Karpas-422 (cell line): Measurements from ENCODE around the gene C1GALT1. TPM values are rescaled to one million over a fixed set of nuclear protein-coding genes. Genes with fewer than 3 reads are reported as not detected.

Source experiments
- DNase-seq: peaks from one replicate; pipeline ENCODE4 v3.0.0-alpha.2; 2015
- H2AFZ ChIP-seq: fragments of 200-600 bp; sonication (generic); 2 replicates; pipeline ENCODE4 v1.6.1; 2014; ENCODE audit warnings: antibody characterized with exemption, low read length, mixed read lengths
- H3K27ac ChIP-seq: fragments of 200-600 bp; sonication (generic); 2 replicates; pipeline ENCODE4 v1.5.1; 2014; ENCODE audit warnings: mild to moderate bottlenecking, low read length, moderate library complexity
- H3K27me3 ChIP-seq: fragments of 200-600 bp; sonication (generic); 2 replicates; pipeline ENCODE4 v1.6.1; 2014; ENCODE audit warnings: low read length, mixed read lengths
- H3K36me3 ChIP-seq: fragments of 200-600 bp; sonication (generic); 2 replicates; pipeline ENCODE4 v1.6.1; 2014; ENCODE audit warnings: low read length, mixed read lengths; ENCODE audit not compliant: insufficient read depth
- H3K4me1 ChIP-seq: fragments of 200-600 bp; sonication (generic); 2 replicates; pipeline ENCODE4 v1.6.1; 2014; ENCODE audit warnings: mild to moderate bottlenecking, low read length, mixed read lengths
- H3K4me2 ChIP-seq: fragments of 200-600 bp; sonication (generic); 2 replicates; pipeline ENCODE4 v1.6.1; 2014; ENCODE audit warnings: low read length, low read depth, mild to moderate bottlenecking; ENCODE audit not compliant: poor library complexity, severe bottlenecking
- H3K4me3 ChIP-seq: fragments of 200-600 bp; sonication (generic); 2 replicates; pipeline ENCODE4 v1.5.1; 2014; ENCODE audit warnings: mild to moderate bottlenecking, antibody characterized with exemption, low read length, mixed read lengths
- H3K79me2 ChIP-seq: fragments of 200-600 bp; sonication (generic); 2 replicates; pipeline ENCODE4 v1.6.1; 2014; ENCODE audit warnings: mild to moderate bottlenecking, low read length, mixed read lengths
- H3K9ac ChIP-seq: fragments of 200-600 bp; sonication (generic); 2 replicates; pipeline ENCODE4 v1.6.0; 2014; ENCODE audit warnings: low read length
- H3K9me2 ChIP-seq: fragments of 200-600 bp; sonication (generic), shearing (Covaris generic); replicated peaks from 2 replicates; pipeline ENCODE4 v1.6.0; 2014; ENCODE audit warnings: mild to moderate bottlenecking, low read length, moderate library complexity; ENCODE audit not compliant: insufficient read depth
- H3K9me3 ChIP-seq: fragments of 300-700, 200-600 bp; sonication (generic); 2 replicates; pipeline ENCODE4 v1.6.1; 2014; ENCODE audit warnings: low read length, mixed read lengths
- H4K20me1 ChIP-seq: fragments of 200-600 bp; sonication (generic); 2 replicates; pipeline ENCODE4 v1.6.1; 2014; ENCODE audit warnings: mild to moderate bottlenecking, antibody characterized with exemption, low read length, low read depth; ENCODE audit not compliant: insufficient read depth
- total RNA-seq: library from RNA; depleted of rRNA; stranded (reverse); fragments of >200 nt; shearing (Covaris generic); gene quantifications from 2 replicates; pipeline ENCODE4 v1.2.3, GENCODE V29; 2014; ENCODE audit warnings: low replicate concordance

Gene C1GALT1
- total RNA-seq, 1 experiment from 2014 or later, result 36.7 TPM

GRCh38 chr7:7266257-7266881 is 84.0 kb downstream of the C1GALT1 start:
- Histone ChIP-seq H3K9me2 (no peaks in the 10 kb centered on the region), H3K79me2 (no peaks in the 10 kb centered on the region), H3K4me2 (no peak overlapping the region), H3K27me3 (no peaks in the 10 kb centered on the region), H2AFZ (no peak overlapping the region), H3K36me3 (no peaks in the 10 kb centered on the region), H3K9ac (no peak overlapping the region), H3K27ac (no peak overlapping the region), H3K4me1 (peaks cover 9% of the 10 kb centered on the region), H4K20me1 (no peaks in the 10 kb centered on the region), H3K9me3 (no peaks in the 10 kb centered on the region), H3K4me3 (no peak overlapping the region)
- no peak for DNase-seq

DNA sequence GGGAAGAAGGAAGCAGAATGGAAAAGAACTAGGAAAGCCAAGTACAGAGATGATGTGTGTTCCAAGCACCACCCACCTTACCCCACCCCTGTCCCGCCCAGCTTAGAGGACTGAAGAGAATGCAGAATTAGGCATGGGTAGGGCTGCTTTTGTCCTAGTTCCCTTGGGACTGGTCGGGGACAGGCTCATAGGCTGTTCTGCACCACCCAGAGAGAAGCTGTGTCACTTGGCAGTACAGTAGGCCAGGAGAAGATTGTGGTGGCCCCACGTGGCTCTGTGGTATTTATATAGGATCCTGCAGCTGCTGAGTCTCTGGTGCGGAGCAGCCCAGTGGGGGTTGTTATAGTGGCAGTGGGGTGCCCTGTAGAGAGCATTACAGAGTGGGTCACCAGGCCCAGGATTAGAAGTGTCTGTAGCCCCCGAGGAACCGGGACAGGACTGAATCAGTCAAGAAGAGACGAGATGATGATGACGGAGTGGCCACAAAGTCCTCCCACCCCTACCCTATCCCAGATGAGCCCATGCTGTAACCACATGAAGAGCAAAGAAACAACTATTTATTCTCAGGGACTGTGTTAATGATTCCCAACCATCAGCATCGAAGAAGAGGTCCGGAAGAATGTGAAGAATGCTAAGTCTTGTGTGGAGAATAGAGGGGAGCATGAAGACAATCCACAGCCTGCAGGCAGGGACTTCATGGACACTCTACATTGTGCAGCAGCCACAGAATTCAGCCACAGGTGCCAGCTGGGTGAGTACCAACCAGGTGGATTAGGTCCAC is 88.9 kb downstream of the C1GALT1 start:
- Histone ChIP-seq H3K9me2 (no peaks in the 10 kb centered on the region), H3K4me1 (peaks cover 10% of the 10 kb centered on the region), H3K4me3 (no peak overlapping the region), H3K9me3 (no peaks in the 10 kb centered on the region), H2AFZ (no peak overlapping the region), H3K27me3 (no peaks in the 10 kb centered on the region), H3K4me2 (peak overlapping the region; percentile 30), H3K27ac (no peak overlapping the region), H3K9ac (no peak overlapping the region), H3K79me2 (no peaks in the 10 kb centered on the region), H4K20me1 (no peaks in the 10 kb centered on the region), H3K36me3 (no peaks in the 10 kb centered on the region)
- no peak for DNase-seq

GRCh38 chr7:7272294-7272693 is 90.0 kb downstream of the C1GALT1 start:
- H3K27ac ChIP-seq, result no peak overlapping the region
- no peak overlapping the region for H2AFZ ChIP-seq
- H3K36me3 ChIP-seq, result no peaks in the 10 kb centered on the region
- H3K4me2 ChIP-seq, result no peak overlapping the region
- no peaks in the 10 kb centered on the region for H3K27me3 ChIP-seq
- no peak overlapping the region for H3K4me3 ChIP-seq
- H3K9me3 ChIP-seq, result no peaks in the 10 kb centered on the region
- DNase-seq, result no peak
- no peak overlapping the region for H3K9ac ChIP-seq
- H4K20me1 ChIP-seq, result no peaks in the 10 kb centered on the region
- H3K79me2 ChIP-seq, result no peaks in the 10 kb centered on the region
- no peaks in the 10 kb centered on the region for H3K9me2 ChIP-seq
- peaks cover 10% of the 10 kb centered on the region for H3K4me1 ChIP-seq

DNA sequence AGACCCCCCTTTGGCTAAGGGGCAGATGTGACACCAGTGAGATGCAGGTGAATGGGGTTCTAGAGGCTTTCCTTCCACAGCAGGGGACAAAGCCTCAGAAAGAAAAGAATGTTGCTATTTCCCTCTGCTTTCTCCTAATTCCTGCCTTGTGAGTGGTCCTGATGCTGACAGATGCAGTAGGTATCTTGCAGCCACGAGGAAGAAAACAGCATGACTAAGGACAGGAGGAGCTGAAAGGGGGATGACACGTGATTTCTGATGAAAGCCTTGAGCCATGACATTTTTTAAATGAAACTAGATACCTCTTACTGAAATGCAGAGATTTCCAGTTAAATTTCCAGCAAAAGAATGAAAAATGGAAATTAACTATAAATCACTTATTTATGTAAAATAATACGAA is 92.4 kb downstream of the C1GALT1 start:
- Histone ChIP-seq H3K4me1 (peaks cover 10% of the 10 kb centered on the region), H3K27me3 (no peaks in the 10 kb centered on the region), H3K4me3 (no peak overlapping the region), H2AFZ (no peak overlapping the region), H3K79me2 (no peaks in the 10 kb centered on the region), H4K20me1 (no peaks in the 10 kb centered on the region), H3K9me2 (no peaks in the 10 kb centered on the region), H3K36me3 (no peaks in the 10 kb centered on the region), H3K9ac (no peak overlapping the region), H3K9me3 (no peaks in the 10 kb centered on the region), H3K27ac (no peak overlapping the region), H3K4me2 (no peak overlapping the region)
- no peak for DNase-seq

- no peak overlapping the region for H2AFZ ChIP-seq
- H3K4me1 ChIP-seq, result peaks cover 3% of the 10 kb centered on the region
- DNase-seq, result no peak
- no peak overlapping the region for H3K4me3 ChIP-seq
- H3K36me3 ChIP-seq, result no peaks in the 10 kb centered on the region
- no peak overlapping the region for H3K9ac ChIP-seq
- H4K20me1 ChIP-seq, result no peaks in the 10 kb centered on the region
- H3K4me2 ChIP-seq, result no peak overlapping the region
- H3K9me2 ChIP-seq, result no peaks in the 10 kb centered on the region
- no peaks in the 10 kb centered on the region for H3K9me3 ChIP-seq
- no peaks in the 10 kb centered on the region for H3K27me3 ChIP-seq
- no peaks in the 10 kb centered on the region for H3K79me2 ChIP-seq
- H3K27ac ChIP-seq, result no peak overlapping the region
Measured at GRCh38 chr7:7276161-7276560, 93.8 kb downstream of the C1GALT1 start.

DNA sequence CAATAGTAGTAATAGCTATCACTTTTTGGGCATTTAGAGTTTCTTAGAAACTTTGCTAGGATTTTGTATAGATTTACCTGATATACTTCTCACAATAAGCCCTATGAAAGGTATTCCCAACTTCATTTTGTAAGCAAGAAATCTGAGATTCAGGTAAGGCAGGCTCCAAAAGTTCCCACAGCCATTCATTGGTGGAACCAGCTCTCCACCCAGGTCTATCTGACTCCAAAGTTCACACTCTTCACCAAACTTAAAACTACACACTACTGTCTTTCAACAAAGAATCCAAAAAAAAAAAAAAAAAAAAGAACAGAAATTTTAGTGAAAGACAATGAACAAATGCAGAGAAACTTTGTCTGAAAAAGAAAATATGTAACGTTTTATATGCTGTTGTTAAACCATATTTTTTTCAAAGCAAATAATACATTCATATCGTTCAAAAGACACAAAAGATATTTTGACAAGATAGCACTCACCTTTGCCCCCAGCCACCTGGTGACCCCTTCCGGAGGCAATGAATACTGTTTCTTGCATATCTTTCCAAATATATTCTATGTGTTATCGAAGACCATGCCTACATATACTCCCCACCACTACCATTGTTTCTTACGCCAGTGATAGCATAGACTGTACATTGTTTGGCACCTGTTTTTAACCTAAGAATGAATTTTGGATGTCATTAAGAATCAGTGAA is 108.2 kb downstream of the C1GALT1 start:
- Histone ChIP-seq H3K9me2 (no peaks in the 10 kb centered on the region; the same call in 1 of the 2 replicates), H3K36me3 (no peaks in the 10 kb centered on the region), H3K79me2 (no peaks in the 10 kb centered on the region), H3K4me1 (no peaks in the 10 kb centered on the region), H2AFZ (no peak overlapping the region), H3K27ac (no peak overlapping the region), H3K27me3 (no peaks in the 10 kb centered on the region), H4K20me1 (no peaks in the 10 kb centered on the region), H3K4me2 (no peak overlapping the region), H3K9ac (no peak overlapping the region), H3K4me3 (no peak overlapping the region), H3K9me3 (no peaks in the 10 kb centered on the region)
- DNase-seq, result no peak

DNA sequence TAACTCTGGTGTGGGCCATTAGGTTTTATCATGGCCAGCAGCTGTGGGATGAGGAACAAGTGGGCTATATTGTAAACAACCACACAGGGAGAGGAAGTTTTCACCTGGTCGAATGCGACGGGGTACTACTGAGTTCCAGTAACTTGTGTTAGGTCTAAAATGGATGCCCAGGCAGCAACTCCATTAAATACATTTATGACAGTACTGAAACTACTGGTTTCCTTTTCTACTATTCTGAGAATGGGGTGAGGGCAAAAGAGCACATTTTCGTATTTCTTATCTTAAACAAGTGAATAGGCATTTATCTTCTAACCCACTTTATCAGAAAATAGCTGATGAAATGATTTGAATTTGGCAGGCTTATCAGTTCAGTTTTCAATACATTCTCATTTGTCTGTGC is 109.7 kb downstream of the C1GALT1 start:
- Histone ChIP-seq H3K9me3 (no peaks in the 10 kb centered on the region), H3K36me3 (no peaks in the 10 kb centered on the region), H3K4me1 (no peaks in the 10 kb centered on the region), H3K4me3 (no peak overlapping the region), H3K27ac (no peak overlapping the region), H4K20me1 (no peaks in the 10 kb centered on the region), H3K79me2 (no peaks in the 10 kb centered on the region), H3K27me3 (no peaks in the 10 kb centered on the region), H3K4me2 (no peak overlapping the region), H2AFZ (no peak overlapping the region), H3K9ac (no peak overlapping the region), H3K9me2 (no peaks in the 10 kb centered on the region; the same call in 1 of the 2 replicates)
- no peak for DNase-seq

DNA sequence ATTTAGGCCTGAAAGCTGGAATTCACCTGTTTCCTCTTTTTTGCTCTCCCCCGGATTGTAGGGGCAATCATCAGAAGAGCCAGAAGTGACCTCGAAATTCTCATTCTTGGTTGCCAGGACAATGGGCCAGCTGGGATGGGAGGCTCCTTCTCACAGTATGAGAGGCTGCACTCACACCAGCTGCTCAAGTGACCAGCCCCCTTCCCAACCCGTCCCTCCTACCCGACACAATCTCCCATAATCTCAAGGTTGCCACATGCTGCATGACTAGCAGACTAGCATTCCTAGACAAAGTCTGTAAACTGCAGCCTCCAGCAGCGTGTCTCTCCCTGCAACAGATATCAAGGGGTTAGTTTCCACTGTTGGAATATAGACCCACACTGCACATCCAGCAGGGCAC is 110.3 kb downstream of the C1GALT1 start:
- Histone ChIP-seq H3K9me3 (no peaks in the 10 kb centered on the region), H2AFZ (no peak overlapping the region), H3K4me2 (no peak overlapping the region), H3K9me2 (no peaks in the 10 kb centered on the region; the same call in 1 of the 2 replicates), H3K79me2 (no peaks in the 10 kb centered on the region), H3K27me3 (no peaks in the 10 kb centered on the region), H3K4me1 (no peaks in the 10 kb centered on the region), H3K27ac (no peak overlapping the region), H3K36me3 (no peaks in the 10 kb centered on the region), H3K4me3 (no peak overlapping the region), H3K9ac (no peak overlapping the region), H4K20me1 (no peaks in the 10 kb centered on the region)
- no peak for DNase-seq
